ENCODE measurements around the gene LRRC8C. TPM values are rescaled to one million over a fixed set of nuclear protein-coding genes. Genes with fewer than 3 reads are reported as not detected.

LRRC8C gene
- total and polyA plus RNA-seq, 2 of the 8 experiments (the other 6 are each of a cell fraction or from before 2014, with no cell fraction given): 1.1 to 2.1 TPM

DNA sequence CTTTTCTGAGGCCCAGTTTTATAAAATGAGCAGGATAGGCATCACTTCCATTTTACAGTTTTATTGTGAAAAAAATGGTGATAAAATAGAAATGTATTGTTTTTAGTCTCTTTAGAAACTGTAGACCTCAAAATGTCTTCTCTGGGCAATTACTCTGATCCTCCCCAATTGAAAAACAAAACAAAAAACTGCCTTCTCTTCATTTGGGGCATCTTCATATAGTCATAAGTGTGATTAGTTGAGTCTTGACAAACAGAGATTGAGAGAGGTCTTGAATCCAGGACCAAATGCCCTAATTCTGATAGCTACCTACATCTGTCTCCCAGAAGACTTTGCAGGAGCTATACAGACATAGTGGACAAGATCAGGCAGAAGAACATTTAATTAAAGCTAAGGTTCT is 62.9 kb downstream of the LRRC8C start:
- Histone ChIP-seq H2BK5ac (ENCODE audit: low read depth, low read length) (no peak overlapping the region), H3K36me3 (ENCODE audit: control insufficient read depth in 2 of 4, insufficient read depth in 4 of 4, low read length in 3 of 4) (no peaks in the 10 kb centered on the region), H3K4me2 (ENCODE audit: insufficient read depth in 1 of 2, low read depth in 2 of 2, low read length in 2 of 2) (no peak overlapping the region), H3K56ac (replicated peaks; ENCODE audit: insufficient read length, low read depth, low read length) (no peak overlapping the region), H2BK20ac (ENCODE audit: low read length) (no peak overlapping the region), H3K23ac (ENCODE audit: insufficient read length) (no peak overlapping the region), H3K18ac (ENCODE audit: extremely low read depth, low read length) (no peak overlapping the region), H4K5ac (ENCODE audit: insufficient read length, low read depth, low read length) (no peak overlapping the region), H4K8ac (ENCODE audit: extremely low read depth, insufficient read depth, low read length) (no peak overlapping the region), H4K20me1 (replicated peaks in 1 of 2; ENCODE audit: control insufficient read depth in 1 of 2, insufficient read depth in 2 of 2, low read length in 2 of 2) (peaks cover 0 to 2% of the 10 kb centered on the region in 2 experiments), H2BK15ac (ENCODE audit: low read length) (no peak overlapping the region), H3K9me3 (ENCODE audit: insufficient read depth in 2 of 2, low read depth in 1 of 2, low read length in 1 of 2) (no peaks in the 10 kb centered on the region), H3K4ac (replicated peaks; ENCODE audit: insufficient read length, low read depth, low read length) (no peak overlapping the region), H2AK5ac (ENCODE audit: low read depth, low read length) (no peak overlapping the region), H3K14ac (ENCODE audit: insufficient read length) (no peak overlapping the region), H3K79me2 (ENCODE audit: control insufficient read depth in 1 of 2, insufficient read depth in 2 of 2, low read length in 2 of 2) (no peaks in the 10 kb centered on the region), H3K4me1 (replicated peaks in 1 of 4; ENCODE audit: control insufficient read depth in 3 of 4, insufficient read depth in 4 of 4, low read length in 3 of 4) (no peaks in the 10 kb centered on the region), H2BK12ac (ENCODE audit: low read depth, low read length) (no peak overlapping the region), H3K4me3 (ENCODE audit: extremely low read depth in 1 of 4, insufficient read depth in 2 of 4, low read depth in 3 of 4, low read length in 4 of 4) (no peak overlapping the region), H3K27ac (ENCODE audit: low read depth, low read length) (no peak overlapping the region), H2BK120ac (replicated peaks; ENCODE audit: low read depth, low read length) (no peak overlapping the region), H3K27me3 (replicated peaks in 1 of 4; ENCODE audit: control insufficient read depth in 3 of 4, extremely low read depth in 1 of 4, insufficient read depth in 3 of 4, low read length in 3 of 4) (no peaks in the 10 kb centered on the region), H3K9ac (replicated peaks in 1 of 4; ENCODE audit: extremely low read depth in 1 of 4, low read depth in 3 of 4, low read length in 3 of 4) (peak overlapping the region in 1 of 4 experiments; percentile 0; a peak in 1 of 7 replicates), H4K91ac (replicated peaks; ENCODE audit: insufficient read length, low read length) (no peak overlapping the region), H2AFZ (ENCODE audit: low read length) (no peak overlapping the region), H3K23me2 (ENCODE audit: low read depth, low read length) (no peaks in the 10 kb centered on the region), H3K79me1 (ENCODE audit: low read depth, low read length) (no peaks in the 10 kb centered on the region)
- FAIRE-seq: no peak
- ChIA-PET POLR2A (ENCODE audit: partially characterized antibody) (interaction anchor here (0.8 kb wide), 1 partner anchor 11 kb away, joined by 3 read pairs; no protein-coding TSS in a partner anchor), CTCF (ENCODE audit: partially characterized antibody) (interaction anchor here (1.6 to 5.9 kb wide), 2 partner anchors 13 to 67 kb away, joined by 6 to 19 read pairs; no protein-coding TSS in a partner anchor)
- DNase-seq (ENCODE audit: low read depth in 1 of 2, low spot score in 2 of 2): no peak
- TF ChIP-seq SIRT6 (IDR thresholded peaks at IDR 0.05; ENCODE audit: low read length) (no peak), KDM4A (IDR thresholded peaks at IDR 0.05; ENCODE audit: low read depth, low read length, severe bottlenecking) (no peak), BRCA1 (IDR thresholded peaks at IDR 0.05; ENCODE audit: low read depth, low read length) (no peak), POLR2A (IDR thresholded peaks at IDR 0.05; ENCODE audit: control extremely low read depth in 1 of 2, low read depth in 2 of 2, low read length in 2 of 2) (no peak), HDAC6 (IDR thresholded peaks at IDR 0.05; ENCODE audit: low read depth, low read length) (no peak), KDM1A (IDR thresholded peaks at IDR 0.05; ENCODE audit: borderline replicate concordance, low read length) (no peak), POLR2AphosphoS5 (IDR thresholded peaks at IDR 0.05; ENCODE audit: low read depth, low read length) (no peak), RNF2 (IDR thresholded peaks at IDR 0.05; ENCODE audit: borderline replicate concordance, low read depth, low read length, missing control alignments, poor library complexity, severe bottlenecking) (no peak), EP300 (IDR thresholded peaks at IDR 0.05; ENCODE audit: borderline replicate concordance in 1 of 2, low read depth in 2 of 2, low read length in 2 of 2) (no peak), NANOG (IDR thresholded peaks at IDR 0.05; ENCODE audit: insufficient read depth, low read depth, low read length, poor library complexity, severe bottlenecking) (no peak), CBX5 (IDR thresholded peaks at IDR 0.05; ENCODE audit: low read depth, low read length) (no peak), POU5F1 (IDR thresholded peaks at IDR 0.05; ENCODE audit: low read depth, low read length) (no peak), RBBP5 (IDR thresholded peaks at IDR 0.05; ENCODE audit: borderline replicate concordance, low read depth, low read length) (no peak), CHD1 (IDR thresholded peaks at IDR 0.05; ENCODE audit: low read depth, low read length) (no peak), SP2 (IDR thresholded peaks at IDR 0.05; ENCODE audit: low read length) (no peak), RFX5 (IDR thresholded peaks at IDR 0.05; ENCODE audit: borderline replicate concordance, low read depth, low read length) (no peak)

Measured in H1 (cell line).